Nucleus accumbens (tissue), 56 donors: ENCODE measurements around the gene KRT31.
"Not testable (repeated sequence)": the region's sequence is repeated elsewhere in the genome, so short reads cannot be mapped to it uniquely, and the experiment has no call there.

Experiments used
- DNase-seq, 56 donors: peaks; one replicate each; lab custom pipeline; 2025; lab: John Stamatoyannopoulos, UW

The KRT31 gene

GRCh38 chr17:41392278-41392677 lies 5.1 kb downstream of the KRT31 start:
- DNase-seq = no peak

- no peak for DNase-seq
These were observed 5.9 kb downstream of the KRT31 start for GRCh38 chr17:41391535-41391934.

GRCh38 chr17:41390411-41390938 lies 6.9 kb downstream of the KRT31 start:
- DNase-seq = no peak

- DNase-seq = no peak
These were observed 9.7 kb downstream of the KRT31 start for GRCh38 chr17:41387670-41388069.

GRCh38 chr17:41386227-41386626 lies 11.2 kb downstream of the KRT31 start:
- DNase-seq = no peak

- DNase-seq = no peak
These were observed 13.7 kb downstream of the KRT31 start for GRCh38 chr17:41383690-41384089.

- DNase-seq = no peak
These were observed 15.0 kb downstream of the KRT31 start for GRCh38 chr17:41382394-41382793.

- DNase-seq = not testable (repeated sequence)
These were observed 15.5 kb downstream of the KRT31 start, which contains the start of gene KRT34 for GRCh38 chr17:41381943-41382342. Gene KRT34 (minus strand): TSS chr17:41382306. CDS start chr17:41382246, 60 bp downstream.

- not testable (repeated sequence) for DNase-seq
These were observed 17.3 kb downstream of the KRT31 start for GRCh38 chr17:41380091-41380490.

GRCh38 chr17:41377546-41377945 lies 19.9 kb downstream of the KRT31 start:
- no peak for DNase-seq

GRCh38 chr17:41369713-41370112 lies 27.7 kb downstream of the KRT31 start, which contains the start of gene KRT33B:
Gene KRT33B (minus strand): TSS chr17:41369813. CDS start chr17:41369750, 63 bp downstream.
- DNase-seq = no peak

GRCh38 chr17:41369023-41369422 lies 28.4 kb downstream of the KRT31 start:
- DNase-seq = no peak

GRCh38 chr17:41367426-41368075 lies 29.9 kb downstream of the KRT31 start:
- DNase-seq = no peak

GRCh38 chr17:41366070-41366469 lies 31.3 kb downstream of the KRT31 start:
- DNase-seq = no peak

GRCh38 chr17:41363881-41364280 lies 33.5 kb downstream of the KRT31 start:
- no peak for DNase-seq

- no peak for DNase-seq
These were observed 37.0 kb downstream of the KRT31 start for GRCh38 chr17:41360296-41360995.

- DNase-seq = no peak
These were observed 42.9 kb downstream of the KRT31 start for GRCh38 chr17:41354536-41354935.

- DNase-seq = no peak
These were observed 44.6 kb downstream of the KRT31 start for GRCh38 chr17:41352597-41353366.

- no peak for DNase-seq
These were observed 46.2 kb downstream of the KRT31 start for GRCh38 chr17:41351177-41351576.

- DNase-seq = not testable (repeated sequence)
These were observed 47.0 kb downstream of the KRT31 start, which contains the start of gene KRT33A for GRCh38 chr17:41350381-41350878. Gene KRT33A (minus strand): TSS chr17:41350828. CDS start chr17:41350767, 61 bp downstream.
